Measurements from ENCODE around the gene LCNL1. TPM values are rescaled to one million over a fixed set of nuclear protein-coding genes. Genes with fewer than 3 reads are reported as not detected.

LCNL1 gene
- total RNA-seq, 1 experiment from 2014 or later = not detected

DNA sequence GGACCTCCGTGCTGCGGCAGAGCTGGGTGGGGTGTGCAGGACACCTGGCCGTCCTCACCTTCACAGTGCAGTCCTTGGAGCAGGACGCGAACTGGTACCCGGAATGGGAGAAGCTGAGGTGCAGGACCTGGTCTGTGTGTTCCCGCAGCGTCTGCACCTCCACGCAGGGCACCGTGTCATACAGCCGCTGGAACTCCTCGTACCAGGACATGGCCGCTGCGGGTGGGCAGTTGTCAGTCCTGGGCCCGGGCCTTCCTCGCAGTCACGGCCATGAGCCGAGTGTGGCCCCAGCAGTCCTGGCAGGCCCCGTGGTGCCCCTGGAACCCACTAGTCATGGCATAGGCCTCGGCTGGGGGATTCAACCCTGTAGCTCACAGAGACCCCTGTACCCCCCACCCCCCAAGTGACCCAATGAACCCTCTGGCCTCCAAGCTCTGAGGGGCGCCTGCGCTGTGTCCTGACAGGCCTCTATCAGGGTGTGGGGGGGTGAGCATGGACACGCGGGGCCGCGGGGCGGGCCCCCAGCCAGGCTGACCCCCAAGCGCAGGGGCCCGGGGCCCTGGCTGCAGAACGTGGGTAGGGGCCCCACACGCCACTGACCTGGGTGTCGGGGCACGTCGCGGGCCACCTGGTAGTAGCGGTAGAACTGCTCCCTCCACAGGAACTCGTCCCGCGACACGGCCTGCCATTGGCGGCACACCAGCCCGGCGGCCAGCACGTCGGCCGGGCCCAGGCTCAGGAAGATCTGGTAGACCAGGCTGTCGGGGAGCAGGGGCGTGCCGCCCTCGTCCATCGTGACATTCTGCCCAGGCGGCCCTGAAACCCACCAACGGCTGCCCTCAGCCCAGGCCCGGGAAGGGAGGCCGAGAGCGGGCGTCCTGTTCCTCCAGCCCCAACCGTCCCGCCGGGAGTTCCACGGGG is 39.2 kb upstream of the LCNL1 start:
- Histone ChIP-seq H3K36me3 (peaks cover 39% of the 10 kb centered on the region), H3K4me3 (peak overlapping the region; percentile 74), H3K4me1 (peaks cover 3% of the 10 kb centered on the region; the same call in 1 of the 2 replicates), H3K27me3 (peaks cover 7% of the 10 kb centered on the region; the same call in 1 of the 2 replicates), H3K9me3 (replicated peaks) (0 out of 2 replicates have a peak, but pooled peaks cover 2% of the 10 kb centered on the region), H3K27ac (no peak overlapping the region)
- peak; percentile 52 for DNase-seq

DNA sequence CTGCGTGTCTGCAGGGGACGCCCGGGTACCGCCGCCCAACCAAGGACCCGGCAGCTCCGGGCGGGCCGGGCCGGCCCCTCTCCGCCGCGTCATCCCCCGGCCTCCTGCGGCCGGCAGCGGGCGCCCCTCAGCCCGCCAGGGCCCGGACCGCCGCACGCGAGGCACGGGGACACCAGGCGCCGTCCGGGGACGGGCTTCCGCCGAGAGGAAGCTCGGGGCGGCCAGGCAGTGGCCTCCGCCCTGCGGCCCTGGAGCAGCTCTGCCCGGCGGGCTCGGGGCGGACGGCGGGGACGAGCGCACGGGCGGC is 38.6 kb upstream of the LCNL1 start:
- no peak overlapping the region for H3K27ac ChIP-seq
- DNase-seq = no peak
- H3K9me3 ChIP-seq (replicated peaks) = 0 out of 2 replicates have a peak, but pooled peaks cover under 1% of the 10 kb centered on the region
- peaks cover 7% of the 10 kb centered on the region; the same call in 1 of the 2 replicates for H3K27me3 ChIP-seq
- H3K36me3 ChIP-seq = peaks cover 34% of the 10 kb centered on the region
- H3K4me1 ChIP-seq = peaks cover 3% of the 10 kb centered on the region; the same call in 1 of the 2 replicates
- H3K4me3 ChIP-seq = peak overlapping the region; percentile 74

DNA sequence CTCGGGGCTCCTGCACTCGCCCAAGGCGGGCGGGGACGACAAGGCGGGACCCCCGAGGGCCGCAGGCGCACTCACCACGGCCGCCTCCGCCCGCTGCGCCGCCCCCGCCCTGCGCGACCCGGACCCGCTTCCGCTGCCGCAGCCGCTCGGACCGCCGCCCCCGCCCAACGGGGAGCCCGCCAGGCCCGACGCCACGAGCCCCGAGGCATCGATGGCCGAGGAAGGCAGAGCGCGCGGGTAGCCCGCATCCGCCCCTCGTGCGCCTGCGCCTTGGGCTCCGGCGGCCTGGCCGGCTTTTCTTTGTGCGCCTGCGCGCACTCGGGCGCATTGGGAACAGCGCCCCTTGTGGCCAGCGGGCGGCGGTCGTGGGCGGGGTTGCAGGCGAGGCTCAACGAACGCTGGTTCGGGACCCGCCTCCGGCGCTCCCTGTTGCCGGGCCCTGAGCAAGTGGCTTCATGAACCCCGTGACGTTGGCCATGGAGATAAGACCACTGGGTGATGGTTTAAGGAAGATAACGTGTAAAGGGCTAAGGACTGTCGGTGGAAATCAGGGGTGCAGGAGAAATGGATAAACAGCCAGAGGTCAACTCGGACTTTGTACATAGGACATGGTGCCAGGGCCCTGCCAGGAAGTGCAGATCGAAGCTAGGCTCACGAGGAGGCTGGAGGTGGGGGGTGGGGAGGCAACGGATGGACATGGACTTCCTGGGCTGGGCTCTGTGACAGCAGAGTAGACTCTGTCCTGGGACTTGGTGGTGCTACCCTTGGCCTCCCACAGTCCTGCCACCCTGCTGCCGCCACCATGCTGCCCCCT is 38.1 kb upstream of the LCNL1 start, which contains the start of the genes C8G and FBXW5:
C8G (plus strand) TSS at position 725 of the 814 bp plus-strand sequence; CDS start at position 803, 78 bp downstream.
FBXW5 (minus strand) TSS at position 220 of the 814 bp plus-strand sequence. CDS start 655 bp downstream, outside the sequence.
- no peaks in the 10 kb centered on the region for H3K9me3 ChIP-seq (replicated peaks)
- H3K27ac ChIP-seq = no peak within 1 kb of the TSS
- peak; percentile 95 to 97 for DNase-seq
- H3K27me3 ChIP-seq = peaks cover 7% of the 10 kb centered on the region; the same call in 1 of the 2 replicates
- H3K4me3 ChIP-seq = peak within 1 kb of the TSS; percentile 74
- peaks cover 29% of the 10 kb centered on the region for H3K36me3 ChIP-seq
- H3K4me1 ChIP-seq = peaks cover 3% of the 10 kb centered on the region; the same call in 1 of the 2 replicates

DNA sequence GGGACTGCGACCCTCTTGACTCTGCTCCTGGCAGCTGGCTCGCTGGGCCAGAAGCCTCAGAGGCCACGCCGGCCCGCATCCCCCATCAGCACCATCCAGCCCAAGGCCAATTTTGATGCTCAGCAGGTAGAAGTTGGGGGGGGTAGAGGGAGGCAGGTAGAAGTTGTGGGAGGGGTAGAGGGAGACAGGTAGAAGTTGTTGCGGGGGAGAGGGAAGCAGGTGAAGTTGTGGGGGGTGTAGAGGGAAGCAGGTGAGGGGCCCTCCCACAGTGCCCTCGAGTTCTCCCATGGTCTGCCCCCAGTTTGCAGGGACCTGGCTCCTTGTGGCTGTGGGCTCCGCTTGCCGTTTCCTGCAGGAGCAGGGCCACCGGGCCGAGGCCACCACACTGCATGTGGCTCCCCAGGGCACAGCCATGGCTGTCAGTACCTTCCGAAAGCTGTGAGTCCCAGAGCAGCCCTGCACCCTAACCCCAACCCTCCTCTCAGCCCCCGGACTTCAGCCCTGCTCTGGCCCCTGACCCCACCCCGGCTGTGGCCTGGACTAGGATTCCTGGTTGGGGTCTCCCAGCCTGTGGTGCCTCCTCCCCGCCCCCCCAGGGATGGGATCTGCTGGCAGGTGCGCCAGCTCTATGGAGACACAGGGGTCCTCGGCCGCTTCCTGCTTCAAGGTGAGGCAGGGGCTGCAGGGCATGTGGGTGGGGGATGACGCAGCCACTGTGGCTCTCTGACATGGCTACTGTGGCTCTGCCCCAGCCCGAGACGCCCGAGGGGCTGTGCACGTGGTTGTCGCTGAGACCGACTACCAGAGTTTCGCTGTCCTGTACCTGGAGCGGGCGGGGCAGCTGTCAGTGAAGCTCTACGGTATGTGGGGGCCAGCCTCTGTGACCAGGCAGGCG is 37.2 kb upstream of the LCNL1 start:
- peaks cover 9% of the 10 kb centered on the region; the same call in 1 of the 2 replicates for H3K27me3 ChIP-seq
- no peak overlapping the region for H3K27ac ChIP-seq
- no peak for DNase-seq
- peaks cover 3% of the 10 kb centered on the region; the same call in 1 of the 2 replicates for H3K4me1 ChIP-seq
- H3K9me3 ChIP-seq (replicated peaks) = no peaks in the 10 kb centered on the region
- H3K36me3 ChIP-seq = peaks cover 22% of the 10 kb centered on the region
- no peak overlapping the region for H3K4me3 ChIP-seq

DNA sequence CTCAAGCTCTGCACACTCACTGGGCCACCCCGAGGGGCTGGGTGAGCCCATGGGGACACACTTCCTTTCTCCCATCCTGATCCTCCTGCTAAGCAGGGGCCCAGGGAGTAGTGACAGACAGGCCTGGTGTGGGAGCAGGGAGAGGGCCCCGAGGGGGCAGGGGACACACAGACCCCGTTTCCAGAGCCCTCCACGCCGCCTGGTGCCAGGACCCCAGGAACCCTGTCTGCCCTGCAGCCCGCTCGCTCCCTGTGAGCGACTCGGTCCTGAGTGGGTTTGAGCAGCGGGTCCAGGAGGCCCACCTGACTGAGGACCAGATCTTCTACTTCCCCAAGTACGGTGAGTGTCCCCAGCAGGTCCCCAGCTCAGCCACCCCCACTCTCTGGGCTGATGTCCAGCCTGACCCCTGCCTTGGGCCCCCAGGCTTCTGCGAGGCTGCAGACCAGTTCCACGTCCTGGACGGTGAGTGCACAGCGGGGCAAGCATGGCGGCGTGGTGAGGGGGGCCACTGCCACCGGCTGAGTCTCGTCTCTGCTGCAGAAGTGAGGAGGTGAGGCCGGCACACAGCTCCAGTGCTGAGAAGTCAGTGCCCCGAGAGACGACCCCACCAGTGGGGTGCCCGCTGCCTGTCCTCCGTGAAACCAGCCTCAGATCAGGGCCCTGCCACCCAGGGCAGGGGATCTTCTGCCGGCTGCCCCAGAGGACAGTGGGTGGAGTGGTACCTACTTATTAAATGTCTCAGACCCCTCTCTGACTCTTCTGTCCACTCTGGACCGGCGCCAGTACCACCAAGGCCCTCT is 36.4 kb upstream of the LCNL1 start:
- Histone ChIP-seq H3K9me3 (replicated peaks) (no peaks in the 10 kb centered on the region), H3K36me3 (peaks cover 14% of the 10 kb centered on the region), H3K4me3 (no peak overlapping the region), H3K27ac (no peak overlapping the region), H3K4me1 (peaks cover 3% of the 10 kb centered on the region; the same call in 1 of the 2 replicates), H3K27me3 (peaks cover 15% of the 10 kb centered on the region; the same call in 1 of the 2 replicates)
- DNase-seq = peak in 1 of 2 experiments; percentile 4

DNA sequence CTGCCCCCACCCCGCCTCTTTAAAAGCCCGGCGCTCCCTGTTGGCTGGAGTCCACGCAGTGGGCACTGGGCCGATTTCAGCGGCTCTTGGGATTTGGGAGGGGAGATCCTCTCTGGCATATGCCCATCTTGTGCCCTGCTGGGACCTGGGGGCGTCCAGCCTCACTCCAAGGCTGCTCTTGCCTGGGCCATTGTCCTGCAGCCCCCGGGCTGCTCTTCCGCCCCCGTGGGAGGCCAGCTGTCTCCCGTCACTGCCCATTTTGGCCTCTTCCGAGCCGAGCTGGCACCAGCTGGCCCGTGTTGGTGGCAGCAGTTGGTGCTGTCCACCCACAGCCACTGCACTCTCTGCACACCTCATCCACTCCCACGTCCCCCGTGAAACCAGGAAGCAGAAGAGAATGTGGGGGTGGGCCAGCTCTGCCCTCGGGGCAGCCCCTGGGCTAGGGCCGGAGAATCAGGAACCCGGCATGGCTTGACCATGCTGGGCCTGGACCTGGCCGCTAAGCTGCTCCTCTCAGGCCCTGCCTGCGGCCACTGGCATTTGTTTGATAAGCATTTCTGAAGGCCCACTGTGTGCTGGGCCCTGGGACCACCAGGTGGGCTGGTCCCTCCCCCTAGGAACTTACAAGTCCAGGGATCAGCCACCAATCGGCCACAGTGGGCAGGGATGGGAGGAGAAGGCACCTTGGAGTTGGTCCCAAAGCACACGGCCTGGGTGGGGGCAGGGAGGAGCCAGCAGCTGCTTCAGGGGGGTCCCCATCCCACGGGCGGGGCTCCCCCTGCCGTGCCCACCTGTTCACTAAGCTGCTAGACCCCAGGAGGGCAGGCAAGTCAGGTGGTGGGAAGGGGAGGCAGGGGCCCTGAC is 35.5 kb upstream of the LCNL1 start:
- H3K4me1 ChIP-seq = peaks cover 3% of the 10 kb centered on the region; the same call in 1 of the 2 replicates
- no peak overlapping the region for H3K4me3 ChIP-seq
- H3K27ac ChIP-seq = no peak overlapping the region
- H3K27me3 ChIP-seq = peaks cover 21% of the 10 kb centered on the region
- peaks cover 6% of the 10 kb centered on the region for H3K36me3 ChIP-seq
- H3K9me3 ChIP-seq (replicated peaks) = no peaks in the 10 kb centered on the region
- peak in 1 of 2 experiments; percentile 14 for DNase-seq

DNA sequence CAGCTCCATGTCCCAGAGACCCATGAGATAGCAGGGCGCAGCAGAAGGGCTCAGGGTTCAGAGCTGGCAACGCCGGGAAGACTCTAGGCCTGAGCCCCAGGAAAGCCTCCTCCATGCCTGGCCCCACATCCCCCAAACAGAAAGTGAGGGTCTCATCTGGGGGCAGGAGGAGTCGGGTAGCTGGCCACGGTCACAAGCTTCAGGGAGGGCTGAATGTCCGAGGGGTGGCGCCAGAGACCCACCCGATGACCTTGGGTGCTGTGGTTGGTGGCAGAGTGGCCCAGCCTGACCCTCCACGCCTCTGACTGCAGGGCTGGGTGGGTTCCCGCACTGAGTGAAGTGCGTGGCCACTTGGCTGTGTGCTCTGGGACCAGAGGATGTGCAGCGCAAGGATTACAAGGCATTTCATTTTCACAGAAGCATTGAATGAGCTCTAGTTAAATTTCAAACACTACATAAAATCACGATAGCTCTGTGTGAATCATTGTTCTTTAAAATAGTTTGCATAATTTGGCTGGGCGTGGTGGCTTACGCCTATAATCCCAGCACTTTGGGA is 34.8 kb upstream of the LCNL1 start:
- DNase-seq = peak; percentile 64 to 72
- Histone ChIP-seq H3K27ac (no peak overlapping the region), H3K9me3 (replicated peaks) (no peaks in the 10 kb centered on the region), H3K36me3 (no peaks in the 10 kb centered on the region), H3K4me1 (peaks cover 3% of the 10 kb centered on the region; the same call in 1 of the 2 replicates), H3K4me3 (no peak overlapping the region), H3K27me3 (peaks cover 26% of the 10 kb centered on the region)

DNA sequence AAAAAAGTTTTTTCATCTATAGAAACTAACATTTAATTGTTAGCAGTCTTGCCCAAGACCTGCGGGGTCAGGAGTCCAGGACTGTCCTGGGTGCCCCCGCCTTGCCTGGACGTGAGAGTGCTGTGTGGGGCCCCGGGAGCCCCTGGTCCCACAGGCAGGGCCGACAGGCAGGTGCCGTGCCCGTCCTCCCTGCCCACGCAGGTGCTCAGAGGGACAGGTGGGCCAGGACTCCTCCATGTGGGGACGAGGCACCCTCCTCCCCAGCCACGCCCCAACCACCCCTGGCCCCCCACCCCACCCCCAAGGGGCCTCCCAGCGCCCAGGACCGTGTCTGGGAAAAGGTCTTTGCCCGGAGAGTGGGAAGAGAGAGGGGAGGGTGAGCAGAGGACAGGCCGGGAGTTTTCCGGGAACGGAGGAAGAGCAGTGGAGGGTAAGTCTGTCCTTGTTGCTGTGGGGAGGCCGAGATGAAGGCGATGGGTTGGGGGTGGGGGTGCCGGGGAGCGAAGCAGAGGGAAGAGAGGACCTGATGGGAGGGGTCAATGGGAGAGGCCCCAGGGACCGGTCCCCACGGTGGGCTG is 33.5 kb upstream of the LCNL1 start:
- H3K27me3 ChIP-seq = peaks cover 34% of the 10 kb centered on the region
- peak overlapping the region; percentile 55 for H3K4me3 ChIP-seq
- no peaks in the 10 kb centered on the region for H3K36me3 ChIP-seq
- H3K27ac ChIP-seq = no peak overlapping the region
- no peaks in the 10 kb centered on the region for H3K4me1 ChIP-seq
- peak in 1 of 2 experiments; percentile 2 for DNase-seq
- no peaks in the 10 kb centered on the region for H3K9me3 ChIP-seq (replicated peaks)

DNA sequence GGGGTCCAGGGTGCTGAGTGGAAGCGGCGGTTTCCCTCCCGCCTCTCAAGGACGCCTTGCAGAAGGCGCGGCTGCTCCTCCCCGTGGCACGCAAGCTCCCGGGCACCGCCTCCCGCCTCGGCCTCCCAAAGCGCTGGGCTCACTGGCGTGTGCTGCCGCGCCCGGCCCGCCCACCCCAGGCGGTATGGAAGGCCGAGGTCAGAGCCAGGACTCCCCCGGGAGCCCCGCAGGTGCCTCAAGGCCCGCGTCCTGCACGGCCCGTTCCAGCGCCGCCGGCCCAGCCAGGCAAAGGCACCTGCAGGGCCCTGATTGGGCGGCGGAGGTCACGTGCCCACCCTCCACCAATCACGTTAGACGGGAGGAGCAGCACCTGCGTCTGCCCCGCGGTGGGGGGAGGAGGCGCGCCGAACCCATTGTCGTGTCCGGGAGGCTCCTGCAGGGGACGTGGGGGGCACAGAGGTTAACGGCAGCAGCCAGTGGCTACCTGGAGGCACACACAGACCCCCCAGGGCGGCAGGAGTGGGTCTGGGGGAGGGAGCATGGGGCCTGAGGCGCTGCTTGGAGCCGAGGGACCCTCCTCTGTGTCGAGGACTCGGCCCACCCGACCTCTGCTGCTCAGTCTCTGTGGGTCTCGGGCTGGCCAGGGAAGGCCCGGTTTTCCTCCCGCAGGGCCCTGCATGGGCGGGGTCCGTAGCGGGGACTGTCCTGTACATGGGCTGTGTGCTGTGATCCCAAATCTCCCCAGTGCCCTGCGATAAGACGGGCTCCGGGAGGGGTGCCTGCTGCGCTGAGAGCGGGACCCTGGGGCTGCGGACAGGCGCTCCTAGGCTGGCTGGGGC is 32.8 kb upstream of the LCNL1 start:
- Histone ChIP-seq H3K4me1 (no peaks in the 10 kb centered on the region), H3K9me3 (replicated peaks) (no peaks in the 10 kb centered on the region), H3K27ac (no peak overlapping the region), H3K36me3 (no peaks in the 10 kb centered on the region), H3K4me3 (peak overlapping the region; percentile 55), H3K27me3 (peaks cover 38% of the 10 kb centered on the region)
- peak; percentile 83 to 90 for DNase-seq

DNA sequence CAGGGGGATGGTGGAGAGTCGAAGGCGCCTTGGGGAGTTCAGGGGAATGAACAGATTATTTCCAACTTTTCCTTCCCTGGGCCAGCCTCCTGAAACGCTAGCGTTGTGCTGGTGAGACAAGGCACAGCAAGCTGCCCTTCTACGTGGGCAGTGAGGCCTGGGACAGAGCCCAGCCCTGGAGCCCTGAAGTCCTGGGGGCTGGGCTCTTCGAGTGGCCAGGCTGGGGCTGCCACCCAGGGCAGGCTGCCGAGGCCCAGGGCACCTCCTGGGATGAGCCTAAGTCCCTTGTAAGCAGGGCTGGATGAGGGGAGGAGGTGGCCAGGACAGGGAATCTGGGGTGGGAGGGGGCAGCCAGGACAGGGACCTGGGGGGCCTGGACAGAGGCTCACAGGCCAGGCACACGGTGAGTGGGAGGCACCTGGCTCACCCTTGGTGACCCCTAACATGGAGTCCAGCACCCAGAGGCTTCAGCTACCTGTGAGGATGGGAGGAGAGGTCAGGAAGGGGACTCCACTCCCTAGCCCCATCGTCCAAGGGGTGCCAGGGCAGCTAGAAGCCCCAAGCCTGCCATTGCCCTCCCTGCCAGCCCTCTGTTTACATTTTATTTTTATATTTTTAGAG is 32.0 kb upstream of the LCNL1 start:
- Histone ChIP-seq H3K27me3 (peaks cover 41% of the 10 kb centered on the region), H3K4me1 (no peaks in the 10 kb centered on the region), H3K36me3 (no peaks in the 10 kb centered on the region), H3K27ac (no peak overlapping the region), H3K4me3 (no peak overlapping the region), H3K9me3 (replicated peaks) (no peaks in the 10 kb centered on the region)
- peak in 1 of 2 experiments; percentile 2 for DNase-seq
